Fibroblast of the aortic adventitia (primary cell): Measurements from ENCODE around the gene RANBP3L. TPM values are rescaled to one million over a fixed set of nuclear protein-coding genes. Genes with fewer than 3 reads are reported as not detected.

Experiments used
- DNase-seq: peaks from one replicate; pipeline ENCODE4 v3.0.0-alpha.2; 2010; ENCODE audit warnings: low read depth
- H3K4me3 ChIP-seq: 2 replicates; pipeline ENCODE4 v1.5.1; 2011; ENCODE audit warnings: low read depth, mild to moderate bottlenecking, control low read depth, low read length, moderate library complexity
- total RNA-seq: library from RNA; depleted of rRNA; stranded (reverse); fragments of >200 nt; gene quantifications from 2 replicates; pipeline ENCODE4 v1.2.3, GENCODE V29; 2012; ENCODE audit warnings: low replicate concordance
- TF ChIP-seq, protein P1 (sequence below): IDR thresholded peaks from 2 replicates; pipeline ENCODE4 v1.5.1; 2011; ENCODE audit warnings: mild to moderate bottlenecking, low read length, control low read depth, inconsistent platforms; ENCODE audit not compliant: insufficient read depth

RANBP3L gene
- total RNA-seq, 1 donor, result 0.27 TPM

- TF ChIP-seq, protein P1, sequence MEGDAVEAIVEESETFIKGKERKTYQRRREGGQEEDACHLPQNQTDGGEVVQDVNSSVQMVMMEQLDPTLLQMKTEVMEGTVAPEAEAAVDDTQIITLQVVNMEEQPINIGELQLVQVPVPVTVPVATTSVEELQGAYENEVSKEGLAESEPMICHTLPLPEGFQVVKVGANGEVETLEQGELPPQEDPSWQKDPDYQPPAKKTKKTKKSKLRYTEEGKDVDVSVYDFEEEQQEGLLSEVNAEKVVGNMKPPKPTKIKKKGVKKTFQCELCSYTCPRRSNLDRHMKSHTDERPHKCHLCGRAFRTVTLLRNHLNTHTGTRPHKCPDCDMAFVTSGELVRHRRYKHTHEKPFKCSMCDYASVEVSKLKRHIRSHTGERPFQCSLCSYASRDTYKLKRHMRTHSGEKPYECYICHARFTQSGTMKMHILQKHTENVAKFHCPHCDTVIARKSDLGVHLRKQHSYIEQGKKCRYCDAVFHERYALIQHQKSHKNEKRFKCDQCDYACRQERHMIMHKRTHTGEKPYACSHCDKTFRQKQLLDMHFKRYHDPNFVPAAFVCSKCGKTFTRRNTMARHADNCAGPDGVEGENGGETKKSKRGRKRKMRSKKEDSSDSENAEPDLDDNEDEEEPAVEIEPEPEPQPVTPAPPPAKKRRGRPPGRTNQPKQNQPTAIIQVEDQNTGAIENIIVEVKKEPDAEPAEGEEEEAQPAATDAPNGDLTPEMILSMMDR, result no peak
- no peak overlapping the region for H3K4me3 ChIP-seq
- DNase-seq, result no peak
These were observed 23.5 kb upstream of the RANBP3L start for GRCh38 chr5:36325196-36325595.

GRCh38 chr5:36323926-36324781 lies 22.5 kb upstream of the RANBP3L start:
- no peak overlapping the region for H3K4me3 ChIP-seq
- TF ChIP-seq, protein P1, result no peak
- no peak for DNase-seq

- no peak overlapping the region for H3K4me3 ChIP-seq
- no peak for DNase-seq
- TF ChIP-seq, protein P1, result no peak
These were observed 11.4 kb upstream of the RANBP3L start for GRCh38 chr5:36312953-36313672.

GRCh38 chr5:36311956-36312355 lies 10.3 kb upstream of the RANBP3L start:
- no peak for DNase-seq
- TF ChIP-seq, protein P1, result no peak
- H3K4me3 ChIP-seq, result no peak overlapping the region

DNA sequence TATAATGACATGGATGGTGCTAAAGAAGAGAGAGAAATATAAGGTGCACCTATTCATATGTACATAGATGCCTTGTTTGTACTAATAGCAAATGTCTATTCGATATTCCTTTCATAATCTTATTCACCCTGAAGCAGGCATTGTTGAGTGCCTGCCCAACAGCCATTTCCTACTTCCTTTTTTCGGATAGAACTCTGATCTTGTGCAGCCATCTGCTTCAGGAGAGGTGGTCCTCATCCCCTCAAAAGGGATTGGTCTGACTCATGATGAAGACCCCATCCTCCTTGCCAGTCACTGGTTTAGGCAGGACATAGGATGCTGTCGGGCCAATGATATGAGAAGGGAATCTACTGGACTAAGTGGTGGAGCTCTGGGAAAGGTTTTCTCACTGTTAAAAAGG lies 8.4 kb upstream of the RANBP3L start:
- DNase-seq, result no peak
- TF ChIP-seq, protein P1, result no peak
- no peak overlapping the region for H3K4me3 ChIP-seq

DNA sequence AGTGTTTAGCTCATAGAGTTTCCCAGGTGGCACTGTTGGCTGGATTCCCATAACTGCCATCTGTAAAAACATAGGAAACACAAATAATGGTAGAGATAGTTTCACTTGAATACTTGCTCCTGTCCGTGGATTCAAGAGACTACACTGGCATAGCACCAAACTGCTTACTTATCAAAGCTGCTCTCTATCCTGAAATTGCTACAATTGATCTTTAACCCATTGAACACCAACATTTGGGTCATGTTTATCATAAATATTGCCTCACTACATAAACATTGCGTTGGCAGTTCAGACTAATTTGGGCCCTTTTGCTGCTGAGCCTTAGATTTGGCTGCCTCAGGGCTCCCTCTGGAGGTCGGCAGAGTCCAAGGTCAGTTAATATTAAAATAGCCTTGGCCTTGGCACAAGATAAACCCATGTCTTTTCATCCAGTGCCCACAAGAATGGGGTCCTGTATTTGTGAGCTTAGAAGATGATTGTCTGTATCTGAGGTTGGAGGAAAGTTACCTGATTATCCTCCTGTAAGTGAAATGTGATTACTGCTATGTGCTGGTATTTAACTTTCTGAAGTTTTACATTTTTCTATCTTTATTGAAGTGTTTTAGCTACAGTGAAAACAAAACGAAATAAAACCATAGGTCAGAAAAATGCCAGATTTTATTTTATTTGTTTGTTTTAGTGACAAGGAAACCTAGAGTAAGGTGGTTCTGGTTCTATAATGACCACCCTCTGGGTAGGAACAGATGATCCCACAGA lies 4.0 kb upstream of the RANBP3L start:
- peak; percentile 71 for DNase-seq
- TF ChIP-seq, protein P1, result peak; percentile 79
- H3K4me3 ChIP-seq, result no peak overlapping the region
